Naive thymus-derived CD4-positive, alpha-beta T cell (primary cell): Measurements from ENCODE around the gene ZNF521. TPM values are rescaled to one million over a fixed set of nuclear protein-coding genes. Genes with fewer than 3 reads are reported as not detected.

Experiments used
- ATAC-seq: fragments of 150-1000 bp; cut with Tn5 transposase; 2 replicates; pipeline ENCODE4 v1.10.0; 2021; ENCODE audit warnings: mild to moderate bottlenecking, moderate library complexity
- CTCF ChIA-PET: fragments of 350-600 bp; sonication (Branson Sonifier 250); formaldehyde crosslinking; loops from one replicate; lab custom pipeline; 2021; ENCODE audit warnings: antibody characterized with exemption; lab: Charles Lee
- POLR2A ChIA-PET: fragments of 350-600 bp; sonication (Branson Sonifier 250); formaldehyde crosslinking; loops from one replicate; lab custom pipeline; 2021; ENCODE audit warnings: antibody characterized with exemption, inconsistent platforms; lab: Charles Lee
- DNase-seq, 9 donors: peaks; one replicate each; pipeline versions ENCODE4 v3.0.0 to v3.0.0-alpha.2; 2020 to 2022; ENCODE audit warnings: mixed read lengths in 1 of 9
- H3K27ac ChIP-seq: one replicate; pipeline ENCODE4 v1.7.0; 2013; ENCODE audit warnings: mild to moderate bottlenecking, low read depth, low read length, moderate library complexity
- H3K27me3 ChIP-seq, 2 donors: one replicate each; pipeline ENCODE4 v1.7.0; 2013; ENCODE audit warnings: low read length in 2 of 2, mild to moderate bottlenecking in 2 of 2, moderate library complexity in 2 of 2; ENCODE audit not compliant: control insufficient read depth in 2 of 2, insufficient read depth in 2 of 2
- H3K36me3 ChIP-seq, 3 experiments: 1 replicate in 2 of 3; 2 replicates in 1 of 3; pipeline ENCODE4 v1.7.0; 2013; ENCODE audit warnings: low read length in 3 of 3, mild to moderate bottlenecking in 3 of 3, moderate library complexity in 1 of 3; ENCODE audit not compliant: insufficient read depth in 3 of 3, control insufficient read depth in 2 of 3
- H3K4me1 ChIP-seq, 2 donors: one replicate each; pipeline ENCODE4 v1.7.0; 2013; ENCODE audit warnings: low read length in 2 of 2, mild to moderate bottlenecking in 2 of 2, moderate library complexity in 1 of 2; ENCODE audit not compliant: control insufficient read depth in 2 of 2, insufficient read depth in 2 of 2
- H3K4me3 ChIP-seq: 2 replicates; pipeline ENCODE4 v1.7.0; 2013; ENCODE audit warnings: mild to moderate bottlenecking, low read length
- H3K9me3 ChIP-seq, 3 experiments: 1 replicate in 2 of 3; 2 replicates in 1 of 3; pipeline ENCODE4 v1.7.0; 2013; ENCODE audit warnings: low read length in 3 of 3; ENCODE audit not compliant: control insufficient read depth in 2 of 3
- H3K27ac Mint-ChIP-seq, 9 donors: one replicate each; pipeline ENCODE4 v1.8.0; 2020 to 2022; ENCODE audit warnings: mixed read lengths in 9 of 9, mild to moderate bottlenecking in 8 of 9, moderate library complexity in 5 of 9, inconsistent platforms in 2 of 9
- H3K27me3 Mint-ChIP-seq, 5 donors: one replicate each; pipeline ENCODE4 v1.8.0; 2021 to 2022; ENCODE audit warnings: mixed read lengths in 5 of 5, mild to moderate bottlenecking in 1 of 5
- H3K36me3 Mint-ChIP-seq, 5 donors: one replicate each; pipeline ENCODE4 v1.8.0; 2020 to 2022; ENCODE audit warnings: mixed read lengths in 5 of 5, mild to moderate bottlenecking in 3 of 5, inconsistent platforms in 1 of 5
- H3K4me1 Mint-ChIP-seq, 7 donors: one replicate each; pipeline ENCODE4 v1.8.0; 2020 to 2022; ENCODE audit warnings: mixed read lengths in 7 of 7, mild to moderate bottlenecking in 3 of 7, inconsistent platforms in 1 of 7
- H3K4me3 Mint-ChIP-seq, 10 donors: one replicate each; pipeline ENCODE4 v1.8.0; 2020 to 2022; ENCODE audit warnings: mild to moderate bottlenecking in 10 of 10, mixed read lengths in 10 of 10, moderate library complexity in 6 of 10, inconsistent platforms in 2 of 10
- H3K9me3 Mint-ChIP-seq, 11 donors: one replicate each; pipeline ENCODE4 v1.8.0; 2020 to 2022; ENCODE audit warnings: mixed read lengths in 11 of 11, mild to moderate bottlenecking in 4 of 11, inconsistent platforms in 1 of 11, moderate library complexity in 1 of 11
- intact Hi-C, 2 donors: fragments of 100-400 bp; cut with micrococcal nuclease; formaldehyde crosslinking; loops; one replicate each; pipeline ENCODE4 v1.15.1; 2023
- polyA plus RNA-seq, 2 donors: library from polyadenylated mRNA; unstranded; fragments of 300-500 nt; fragmentation: Illumina TruSeq; gene quantifications; one replicate each; pipeline ENCODE4 v1.2.3, GENCODE V29; 2021
- total RNA-seq, 6 experiments: library from RNA in 5 of 6; stranded (reverse) in 5 of 6; gene quantifications; 1 replicate in 5 of 6; 2 replicates in 1 of 6; pipeline ENCODE4 v1.2.3 and lab custom pipeline; 2021 to 2026

Gene ZNF521
- total and polyA plus RNA-seq, 7 experiments from 2014 or later: 1.1 to 4.4 TPM; not detected in 5

GRCh38 chr18:25234740-25235345, 117.1 kb downstream of the ZNF521 start:
- POLR2A ChIA-PET: interaction anchor here (0.6 kb wide), 1 partner anchor 590 kb away, joined by 3 read pairs; no protein-coding TSS in a partner anchor
- Histone ChIP-seq H3K4me3 (no peak overlapping the region), H3K4me1 (peaks cover 0 to 4% of the 10 kb centered on the region in 2 donors), H3K9me3 (no peaks in the 10 kb centered on the region), H3K27ac (no peak overlapping the region), H3K27me3 (no peaks in the 10 kb centered on the region), H3K36me3 (no peaks in the 10 kb centered on the region)
- H3K36me3 Mint-ChIP-seq: no peaks in the 10 kb centered on the region
- no peak for ATAC-seq
- intact Hi-C loops: loop anchor here in 1 of 2 donors (10.0 kb wide), 1 partner anchor 60 kb away; no protein-coding TSS in a partner anchor
- no peak overlapping the region for H3K4me3 Mint-ChIP-seq
- no peak overlapping the region for H3K27ac Mint-ChIP-seq
- H3K4me1 Mint-ChIP-seq: no peaks in the 10 kb centered on the region
- DNase-seq: no peak
- CTCF ChIA-PET: no interaction called here
- peaks cover 0 to 16% (median 0%) of the 10 kb centered on the region in 5 donors for H3K27me3 Mint-ChIP-seq
- H3K9me3 Mint-ChIP-seq: no peaks in the 10 kb centered on the region

- Histone ChIP-seq H3K4me3 (no peak overlapping the region), H3K27me3 (no peaks in the 10 kb centered on the region), H3K27ac (no peak overlapping the region), H3K9me3 (no peaks in the 10 kb centered on the region), H3K36me3 (no peaks in the 10 kb centered on the region), H3K4me1 (peaks cover 0 to under 1% of the 10 kb centered on the region in 2 donors)
- intact Hi-C loops: loop anchor here in 1 of 2 donors (10.0 kb wide), 1 partner anchor 59 kb away; no protein-coding TSS in a partner anchor
- ChIA-PET CTCF (no interaction called here), POLR2A (no interaction called here)
- no peak overlapping the region for H3K4me3 Mint-ChIP-seq
- no peak for ATAC-seq
- no peak for DNase-seq
- H3K4me1 Mint-ChIP-seq: no peaks in the 10 kb centered on the region
- H3K27ac Mint-ChIP-seq: no peak overlapping the region
- H3K27me3 Mint-ChIP-seq: peaks cover 0 to 19% (median 0%) of the 10 kb centered on the region in 5 donors
- H3K9me3 Mint-ChIP-seq: no peaks in the 10 kb centered on the region
- H3K36me3 Mint-ChIP-seq: no peaks in the 10 kb centered on the region
Measured at GRCh38 chr18:25234322-25234639, 117.7 kb downstream of the ZNF521 start.

GRCh38 chr18:25233528-25234321, 118.2 kb downstream of the ZNF521 start:
- Histone ChIP-seq H3K9me3 (no peaks in the 10 kb centered on the region), H3K36me3 (no peaks in the 10 kb centered on the region), H3K27me3 (no peaks in the 10 kb centered on the region), H3K4me1 (no peaks in the 10 kb centered on the region), H3K4me3 (no peak overlapping the region), H3K27ac (no peak overlapping the region)
- H3K4me1 Mint-ChIP-seq: no peaks in the 10 kb centered on the region
- H3K27ac Mint-ChIP-seq: no peak overlapping the region
- no peak for ATAC-seq
- intact Hi-C loops: loop anchor here in 1 of 2 donors (10.0 kb wide), 1 partner anchor 59 kb away; no protein-coding TSS in a partner anchor
- POLR2A ChIA-PET: no interaction called here
- DNase-seq: no peak
- H3K9me3 Mint-ChIP-seq: no peaks in the 10 kb centered on the region
- H3K36me3 Mint-ChIP-seq: no peaks in the 10 kb centered on the region
- peaks cover 0 to 21% (median 0%) of the 10 kb centered on the region in 5 donors for H3K27me3 Mint-ChIP-seq
- H3K4me3 Mint-ChIP-seq: no peak overlapping the region
- CTCF ChIA-PET: interaction anchor here (0.8 kb wide), 1 partner anchor 116 kb away, joined by 3 read pairs; no protein-coding TSS in a partner anchor

GRCh38 chr18:25231327-25231691, 120.7 kb downstream of the ZNF521 start:
- no peaks in the 10 kb centered on the region for H3K4me1 Mint-ChIP-seq
- CTCF ChIA-PET: no interaction called here
- DNase-seq (no peak), ATAC-seq (no peak)
- peaks cover 0 to 27% (median 0%) of the 10 kb centered on the region in 5 donors for H3K27me3 Mint-ChIP-seq
- H3K9me3 Mint-ChIP-seq: peaks cover 0 to 2% (median 0%) of the 10 kb centered on the region in 11 donors
- no peak overlapping the region for H3K4me3 Mint-ChIP-seq
- H3K27me3 ChIP-seq: no peaks in the 10 kb centered on the region
- peak overlapping the region in 1 of 9 donors; percentile 30 for H3K27ac Mint-ChIP-seq
- H3K36me3 ChIP-seq: no peaks in the 10 kb centered on the region
- H3K27ac ChIP-seq: no peak overlapping the region
- H3K36me3 Mint-ChIP-seq: no peaks in the 10 kb centered on the region
- H3K4me3 ChIP-seq: no peak overlapping the region
- POLR2A ChIA-PET: no interaction called here
- intact Hi-C loops: loop anchor here in 1 of 2 donors (10.0 kb wide), 1 partner anchor 57 kb away; no protein-coding TSS in a partner anchor
- no peaks in the 10 kb centered on the region for H3K9me3 ChIP-seq
- H3K4me1 ChIP-seq: no peaks in the 10 kb centered on the region

GRCh38 chr18:25230658-25231326, 121.2 kb downstream of the ZNF521 start:
- Histone ChIP-seq H3K9me3 (no peaks in the 10 kb centered on the region), H3K4me3 (no peak overlapping the region), H3K4me1 (no peaks in the 10 kb centered on the region), H3K36me3 (no peaks in the 10 kb centered on the region), H3K27ac (no peak overlapping the region), H3K27me3 (no peaks in the 10 kb centered on the region)
- peaks cover 0 to 27% (median 0%) of the 10 kb centered on the region in 5 donors for H3K27me3 Mint-ChIP-seq
- intact Hi-C loops: loop anchor here in 1 of 2 donors (10.0 kb wide), 1 partner anchor 56 kb away; no protein-coding TSS in a partner anchor
- no peak overlapping the region for H3K27ac Mint-ChIP-seq
- H3K4me1 Mint-ChIP-seq: no peaks in the 10 kb centered on the region
- ChIA-PET POLR2A (no interaction called here), CTCF (no interaction called here)
- DNase-seq: no peak
- peaks cover 0 to 2% (median 0%) of the 10 kb centered on the region in 11 donors for H3K9me3 Mint-ChIP-seq
- peak; percentile 54 for ATAC-seq
- no peaks in the 10 kb centered on the region for H3K36me3 Mint-ChIP-seq
- H3K4me3 Mint-ChIP-seq: no peak overlapping the region

- H3K36me3 ChIP-seq: no peaks in the 10 kb centered on the region
- DNase-seq (no peak), ATAC-seq (no peak)
- H3K27ac ChIP-seq: no peak overlapping the region
- no peaks in the 10 kb centered on the region for H3K36me3 Mint-ChIP-seq
- H3K27me3 Mint-ChIP-seq: peaks cover 0 to 27% (median 0%) of the 10 kb centered on the region in 5 donors
- no peak overlapping the region for H3K27ac Mint-ChIP-seq
- no peak overlapping the region for H3K4me3 Mint-ChIP-seq
- ChIA-PET CTCF (no interaction called here), POLR2A (no interaction called here)
- no peak overlapping the region for H3K4me3 ChIP-seq
- H3K4me1 Mint-ChIP-seq: no peaks in the 10 kb centered on the region
- H3K27me3 ChIP-seq: no peaks in the 10 kb centered on the region
- intact Hi-C loops: loop anchor here in 1 of 2 donors (10.0 kb wide), 1 partner anchor 55 kb away; no protein-coding TSS in a partner anchor
- no peaks in the 10 kb centered on the region for H3K4me1 ChIP-seq
- H3K9me3 ChIP-seq: no peaks in the 10 kb centered on the region
- H3K9me3 Mint-ChIP-seq: peaks cover 0 to 3% (median 0%) of the 10 kb centered on the region in 11 donors
Measured at GRCh38 chr18:25229920-25230319, 122.0 kb downstream of the ZNF521 start.
